Smooth muscle cell (in vitro differentiated cells): ENCODE results near the gene CEP104. TPM values are rescaled to one million over a fixed set of nuclear protein-coding genes. Genes with fewer than 3 reads are reported as not detected.

ENCODE experiments used
- DNase-seq: peaks from one replicate; lab custom pipeline; 2025; ENCODE audit not compliant: unreplicated experiment; lab: John Stamatoyannopoulos, UW
- H2AFZ ChIP-seq: fragments of 200-600 bp; sonication (generic); 2 replicates; pipeline ENCODE4 v1.6.0; 2016; ENCODE audit warnings: antibody characterized with exemption, low read depth, mild to moderate bottlenecking
- H3F3A ChIP-seq: fragments of 200-600 bp; sonication (generic); 2 replicates; pipeline ENCODE4 v1.6.0; 2017; ENCODE audit warnings: antibody characterized with exemption, low read depth
- H3K27ac ChIP-seq: fragments of 200-600 bp; sonication (generic); 2 replicates; pipeline ENCODE4 v1.5.1; 2016; ENCODE audit warnings: low read depth, mild to moderate bottlenecking
- H3K27me3 ChIP-seq: fragments of 200-600 bp; sonication (generic); 2 replicates; pipeline ENCODE4 v1.6.1; 2016; ENCODE audit warnings: low read depth, mild to moderate bottlenecking
- H3K36me3 ChIP-seq: fragments of 200-600 bp; sonication (generic); 2 replicates; pipeline ENCODE4 v1.5.1; 2016; ENCODE audit warnings: low read depth
- H3K4me1 ChIP-seq: fragments of 200-600 bp; sonication (generic); 2 replicates; pipeline ENCODE4 v1.5.1; 2016; ENCODE audit warnings: low read depth
- H3K4me2 ChIP-seq: fragments of 200-600 bp; sonication (generic); 2 replicates; pipeline ENCODE4 v1.6.0; 2016; ENCODE audit warnings: mild to moderate bottlenecking
- H3K4me3 ChIP-seq: fragments of 200-600 bp; sonication (generic); 2 replicates; pipeline ENCODE4 v1.5.1; 2016; ENCODE audit warnings: mild to moderate bottlenecking
- H3K79me2 ChIP-seq: fragments of 200-600 bp; sonication (generic); 2 replicates; pipeline ENCODE4 v1.6.0; 2016; ENCODE audit warnings: low read depth, mild to moderate bottlenecking
- H3K9ac ChIP-seq: fragments of 200-600 bp; sonication (generic); 2 replicates; pipeline ENCODE4 v1.6.0; 2016; ENCODE audit warnings: low read depth
- H3K9me3 ChIP-seq: fragments of 200-600 bp; sonication (generic); replicated peaks from 2 replicates; pipeline ENCODE4 v1.5.1; 2016; ENCODE audit warnings: low read depth
- H4K20me1 ChIP-seq: fragments of 200-600 bp; sonication (generic); 2 replicates; pipeline ENCODE4 v1.6.0; 2016; ENCODE audit warnings: low read depth
- CTCF ChIP-seq: fragments of 200-600 bp; sonication (generic); IDR thresholded peaks from 2 replicates; pipeline ENCODE4 v1.5.1; 2017; ENCODE audit warnings: borderline replicate concordance, mild to moderate bottlenecking, antibody characterized with exemption; ENCODE audit not compliant: insufficient read depth, poor library complexity, severe bottlenecking
- WGBS: methylation state at CpG from one replicate; pipeline ENCODE4 v1.1.7; 2016; ENCODE audit warnings: low lambda C conversion rate; 5-methylcytosine and 5-hydroxymethylcytosine counted together
- polyA plus RNA-seq: library from polyadenylated mRNA; unstranded; fragments of >200 nt; fragmentation: Nextera tagmentation; extraction: Ambion mirVana; gene quantifications from 2 replicates; pipeline ENCODE4 v1.2.1, GENCODE V29; 2016
- total RNA-seq: library from RNA; depleted of rRNA; stranded (reverse); fragments of >200 nt; gene quantifications from 2 replicates; pipeline ENCODE4 v1.2.3, GENCODE V29; 2014

CEP104 gene
- total and polyA plus RNA-seq, 2 experiments from 2014 or later: 16.8 to 25.4 TPM

- H3F3A ChIP-seq: no peaks in the 10 kb centered on the region
- no peak for DNase-seq
- no peak overlapping the region for H3K4me2 ChIP-seq
- no peaks in the 10 kb centered on the region for H3K27me3 ChIP-seq
- H4K20me1 ChIP-seq: no peaks in the 10 kb centered on the region
- H2AFZ ChIP-seq: no peak overlapping the region
- H3K9me3 ChIP-seq: no peaks in the 10 kb centered on the region
- no peaks in the 10 kb centered on the region for H3K79me2 ChIP-seq
- no peak for TF ChIP-seq CTCF
- no peak overlapping the region for H3K27ac ChIP-seq
- no peak overlapping the region for H3K4me3 ChIP-seq
- no peak overlapping the region for H3K9ac ChIP-seq
- H3K36me3 ChIP-seq: no peaks in the 10 kb centered on the region
- no peaks in the 10 kb centered on the region for H3K4me1 ChIP-seq
- 89% methylated on average over 13 of the region's 13 CpGs for WGBS
Measured at GRCh38 chr1:3884966-3885365, 28.0 kb upstream of the CEP104 start.

GRCh38 chr1:3883194-3883925, 26.3 kb upstream of the CEP104 start:
- H3K9me3 ChIP-seq: peaks cover 5% of the 10 kb centered on the region
- no peak overlapping the region for H3K9ac ChIP-seq
- H3K36me3 ChIP-seq: peaks cover 5% of the 10 kb centered on the region
- no peaks in the 10 kb centered on the region for H3K27me3 ChIP-seq
- no peak overlapping the region for H2AFZ ChIP-seq
- TF ChIP-seq CTCF: no peak
- H3K4me1 ChIP-seq: no peaks in the 10 kb centered on the region
- no peaks in the 10 kb centered on the region for H3K79me2 ChIP-seq
- no peak overlapping the region for H3K27ac ChIP-seq
- H3K4me3 ChIP-seq: no peak overlapping the region
- DNase-seq: no peak
- no peaks in the 10 kb centered on the region for H4K20me1 ChIP-seq
- 96% methylated on average over 18 of the region's 18 CpGs for WGBS
- no peaks in the 10 kb centered on the region for H3F3A ChIP-seq
- H3K4me2 ChIP-seq: no peak overlapping the region

- WGBS: 98% methylated on average over 5 of the region's 5 CpGs
- no peaks in the 10 kb centered on the region for H3K4me1 ChIP-seq
- H3F3A ChIP-seq: no peaks in the 10 kb centered on the region
- no peak overlapping the region for H2AFZ ChIP-seq
- TF ChIP-seq CTCF: no peak
- H3K4me2 ChIP-seq: no peak overlapping the region
- DNase-seq: no peak
- no peak overlapping the region for H3K4me3 ChIP-seq
- no peaks in the 10 kb centered on the region for H3K79me2 ChIP-seq
- H3K27me3 ChIP-seq: no peaks in the 10 kb centered on the region
- no peaks in the 10 kb centered on the region for H4K20me1 ChIP-seq
- H3K27ac ChIP-seq: no peak overlapping the region
- H3K36me3 ChIP-seq: peaks cover 5% of the 10 kb centered on the region
- H3K9ac ChIP-seq: no peak overlapping the region
- H3K9me3 ChIP-seq: peaks cover 5% of the 10 kb centered on the region
Measured at GRCh38 chr1:3881193-3881480, 24.1 kb upstream of the CEP104 start.
